GM12873 (cell line): ENCODE results near the gene ACOX2.

Source experiments
- TF ChIP-seq, protein P1 (sequence below): IDR thresholded peaks from 2 replicates; pipeline ENCODE4 v1.5.1; 2012; ENCODE audit warnings: low read depth, mild to moderate bottlenecking, moderate library complexity, low read length, control low read depth; ENCODE audit not compliant: insufficient read depth; ENCODE audit errors: missing control alignments

ACOX2 gene

GRCh38 chr3:58566398-58567250 is 29.6 kb upstream of the ACOX2 start:
- TF ChIP-seq, protein P1, sequence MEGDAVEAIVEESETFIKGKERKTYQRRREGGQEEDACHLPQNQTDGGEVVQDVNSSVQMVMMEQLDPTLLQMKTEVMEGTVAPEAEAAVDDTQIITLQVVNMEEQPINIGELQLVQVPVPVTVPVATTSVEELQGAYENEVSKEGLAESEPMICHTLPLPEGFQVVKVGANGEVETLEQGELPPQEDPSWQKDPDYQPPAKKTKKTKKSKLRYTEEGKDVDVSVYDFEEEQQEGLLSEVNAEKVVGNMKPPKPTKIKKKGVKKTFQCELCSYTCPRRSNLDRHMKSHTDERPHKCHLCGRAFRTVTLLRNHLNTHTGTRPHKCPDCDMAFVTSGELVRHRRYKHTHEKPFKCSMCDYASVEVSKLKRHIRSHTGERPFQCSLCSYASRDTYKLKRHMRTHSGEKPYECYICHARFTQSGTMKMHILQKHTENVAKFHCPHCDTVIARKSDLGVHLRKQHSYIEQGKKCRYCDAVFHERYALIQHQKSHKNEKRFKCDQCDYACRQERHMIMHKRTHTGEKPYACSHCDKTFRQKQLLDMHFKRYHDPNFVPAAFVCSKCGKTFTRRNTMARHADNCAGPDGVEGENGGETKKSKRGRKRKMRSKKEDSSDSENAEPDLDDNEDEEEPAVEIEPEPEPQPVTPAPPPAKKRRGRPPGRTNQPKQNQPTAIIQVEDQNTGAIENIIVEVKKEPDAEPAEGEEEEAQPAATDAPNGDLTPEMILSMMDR = no peak

GRCh38 chr3:58565621-58566397 is 28.8 kb upstream of the ACOX2 start:
- TF ChIP-seq, protein P1 = no peak

GRCh38 chr3:58564456-58565160 is 27.6 kb upstream of the ACOX2 start:
- TF ChIP-seq, protein P1 = no peak

GRCh38 chr3:58564054-58564453 is 27.1 kb upstream of the ACOX2 start:
- TF ChIP-seq, protein P1 = no peak

DNA sequence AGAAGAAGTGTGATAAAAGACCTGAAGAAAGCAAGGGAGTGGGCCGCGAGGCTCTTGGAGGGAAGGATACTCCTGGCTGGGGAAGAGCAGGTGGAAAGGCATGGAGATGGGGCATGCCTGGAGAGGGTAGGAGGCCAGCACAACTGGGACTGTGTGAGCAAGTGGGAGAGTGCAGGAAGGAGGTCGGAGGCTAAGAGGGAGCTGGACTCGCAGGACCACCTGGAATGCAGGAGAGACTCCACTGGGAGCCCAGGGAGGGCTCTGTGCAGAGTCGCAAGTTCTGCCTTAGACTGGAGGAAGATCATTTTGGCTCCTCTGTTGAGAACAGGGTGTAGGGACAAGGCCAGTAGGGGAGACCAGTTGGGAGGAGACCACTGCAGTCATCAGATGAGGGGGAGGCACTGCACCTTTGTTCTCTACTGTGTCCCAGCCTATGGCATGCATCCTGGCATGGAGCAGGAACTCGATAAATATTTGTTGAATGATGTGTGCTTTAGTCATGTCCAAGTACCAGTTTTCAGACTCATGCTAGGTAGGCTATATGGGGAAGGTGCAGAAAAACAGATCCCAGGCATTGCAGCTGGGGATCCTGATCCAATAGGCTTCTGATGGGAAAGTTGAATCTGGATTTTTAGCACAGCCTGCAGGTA is 26.5 kb upstream of the ACOX2 start:
- TF ChIP-seq, protein P1 = no peak

DNA sequence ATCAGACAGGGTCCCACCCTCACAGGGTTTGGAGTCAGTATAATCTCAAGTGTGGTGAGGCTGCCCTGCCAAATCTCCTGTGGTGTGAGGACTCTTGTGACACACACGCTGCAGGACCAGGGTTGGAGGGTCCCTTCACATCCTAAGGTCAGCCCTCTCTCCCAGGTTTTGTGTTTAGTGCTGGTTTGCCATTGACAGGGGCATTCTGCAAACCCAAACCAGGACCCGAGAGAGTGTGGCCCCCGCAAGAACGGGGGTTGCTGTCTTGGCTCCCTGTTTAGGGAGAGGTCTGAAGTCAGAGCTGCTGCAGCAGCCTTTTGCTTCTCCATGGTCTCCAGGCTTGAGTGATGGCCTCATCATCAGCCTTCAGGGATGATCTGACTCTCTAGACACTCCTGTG is 25.5 kb upstream of the ACOX2 start:
- TF ChIP-seq, protein P1 = no peak
